DND-41 (cell line): Measurements from ENCODE around the gene SLC17A2.

Experiments used
- ATAC-seq: fragments of 200-7000 bp; cut with Tn5 transposase; 3 replicates; pipeline ENCODE4 v1.9.1; 2021; ENCODE audit warnings: low read depth; ENCODE audit not compliant: insufficient read depth
- DNase-seq: peaks from one replicate; pipeline ENCODE4 v3.0.0-alpha.2; 2020
- H2AFZ ChIP-seq: 2 replicates; pipeline ENCODE4 v1.6.0; 2012; ENCODE audit warnings: low read depth, low read length
- H3K27ac ChIP-seq: 2 replicates; pipeline ENCODE4 v1.5.1; 2012; ENCODE audit warnings: low read length, inconsistent platforms
- H3K27me3 ChIP-seq: fragments of 200-600 bp; sonication (generic); 2 replicates; pipeline ENCODE4 v1.6.0; 2012; ENCODE audit warnings: low read length, mild to moderate bottlenecking, inconsistent platforms; ENCODE audit not compliant: insufficient read depth, poor library complexity
- H3K36me3 ChIP-seq: 2 replicates; pipeline ENCODE4 v1.5.1; 2012; ENCODE audit warnings: low read length, inconsistent platforms; ENCODE audit not compliant: insufficient read depth
- H3K4me1 ChIP-seq: 2 replicates; pipeline ENCODE4 v1.5.1; 2012; ENCODE audit warnings: mild to moderate bottlenecking, low read length; ENCODE audit not compliant: insufficient read depth
- H3K4me2 ChIP-seq: 2 replicates; pipeline ENCODE4 v1.6.0; 2012; ENCODE audit warnings: mild to moderate bottlenecking, moderate library complexity, low read length, inconsistent platforms; ENCODE audit not compliant: insufficient read depth
- H3K4me3 ChIP-seq, 2 experiments: fragments of 200-600 bp in 1 of 2; shearing (Covaris generic) in 1 of 2; 2 replicates each; pipeline ENCODE4 v1.5.1; 2012 to 2016; ENCODE audit warnings: inconsistent platforms in 2 of 2, low read length in 2 of 2, mild to moderate bottlenecking in 2 of 2, low read depth in 1 of 2, moderate library complexity in 1 of 2
- H3K79me2 ChIP-seq: 2 replicates; pipeline ENCODE4 v1.6.0; 2012; ENCODE audit warnings: low read length, inconsistent platforms; ENCODE audit not compliant: insufficient read depth
- H3K9ac ChIP-seq: 2 replicates; pipeline ENCODE4 v1.6.0; 2012; ENCODE audit warnings: low read depth, mild to moderate bottlenecking, inconsistent platforms, low read length, moderate library complexity
- H3K9me3 ChIP-seq: 2 replicates; pipeline ENCODE4 v1.5.1; 2012; ENCODE audit warnings: low read length, moderate library complexity, mild to moderate bottlenecking, inconsistent platforms; ENCODE audit not compliant: insufficient read depth, severe bottlenecking
- H4K20me1 ChIP-seq: 2 replicates; pipeline ENCODE4 v1.6.0; 2012; ENCODE audit warnings: low read length; ENCODE audit not compliant: insufficient read depth
- CTCF ChIP-seq: IDR thresholded peaks from 2 replicates; pipeline ENCODE4 v1.5.1; 2012; ENCODE audit warnings: borderline replicate concordance, low read length, moderate library complexity, mild to moderate bottlenecking; ENCODE audit not compliant: poor library complexity, severe bottlenecking; ENCODE audit errors: extremely low read depth
- EZH2 ChIP-seq: IDR thresholded peaks from 3 replicates; pipeline ENCODE4 v1.6.1; 2012; ENCODE audit warnings: borderline replicate concordance, low read depth, mild to moderate bottlenecking, moderate library complexity, low read length, inconsistent platforms; ENCODE audit not compliant: severe bottlenecking

SLC17A2 gene

GRCh38 chr6:25919657-25920056 lies 10.8 kb downstream of the SLC17A2 start:
- Histone ChIP-seq H2AFZ (no peak overlapping the region), H3K4me1 (no peaks in the 10 kb centered on the region), H3K27me3 (no peaks in the 10 kb centered on the region), H3K36me3 (no peaks in the 10 kb centered on the region), H3K27ac (no peak overlapping the region), H3K9me3 (no peaks in the 10 kb centered on the region), H3K9ac (no peak overlapping the region), H4K20me1 (no peaks in the 10 kb centered on the region), H3K4me3 (no peak overlapping the region), H3K4me2 (no peak overlapping the region), H3K79me2 (no peaks in the 10 kb centered on the region)
- ATAC-seq (no peak), DNase-seq (no peak)
- TF ChIP-seq CTCF = no peak
- no peak for TF ChIP-seq EZH2

GRCh38 chr6:25918083-25918683 lies 12.3 kb downstream of the SLC17A2 start:
- no peak overlapping the region for H3K4me3 ChIP-seq
- H2AFZ ChIP-seq = no peak overlapping the region
- TF ChIP-seq EZH2 (no peak), CTCF (no peak)
- H3K27ac ChIP-seq = no peak overlapping the region
- no peaks in the 10 kb centered on the region for H3K4me1 ChIP-seq
- no peaks in the 10 kb centered on the region for H3K36me3 ChIP-seq
- H4K20me1 ChIP-seq = no peaks in the 10 kb centered on the region
- no peaks in the 10 kb centered on the region for H3K9me3 ChIP-seq
- no peak overlapping the region for H3K4me2 ChIP-seq
- ATAC-seq = no peak
- no peak overlapping the region for H3K9ac ChIP-seq
- DNase-seq = no peak
- H3K27me3 ChIP-seq = no peaks in the 10 kb centered on the region
- H3K79me2 ChIP-seq = no peaks in the 10 kb centered on the region

GRCh38 chr6:25916789-25917490 lies 13.6 kb downstream of the SLC17A2 start:
- Histone ChIP-seq H3K27ac (no peak overlapping the region), H3K79me2 (no peaks in the 10 kb centered on the region), H2AFZ (no peak overlapping the region), H3K27me3 (no peaks in the 10 kb centered on the region), H3K4me1 (no peaks in the 10 kb centered on the region), H4K20me1 (no peaks in the 10 kb centered on the region), H3K9me3 (no peaks in the 10 kb centered on the region), H3K4me3 (no peak overlapping the region), H3K36me3 (no peaks in the 10 kb centered on the region), H3K9ac (no peak overlapping the region), H3K4me2 (no peak overlapping the region)
- DNase-seq (no peak), ATAC-seq (no peak)
- no peak for TF ChIP-seq CTCF
- no peak for TF ChIP-seq EZH2
